ENCODE data around the gene TTBK2.

TTBK2 gene

DNA sequence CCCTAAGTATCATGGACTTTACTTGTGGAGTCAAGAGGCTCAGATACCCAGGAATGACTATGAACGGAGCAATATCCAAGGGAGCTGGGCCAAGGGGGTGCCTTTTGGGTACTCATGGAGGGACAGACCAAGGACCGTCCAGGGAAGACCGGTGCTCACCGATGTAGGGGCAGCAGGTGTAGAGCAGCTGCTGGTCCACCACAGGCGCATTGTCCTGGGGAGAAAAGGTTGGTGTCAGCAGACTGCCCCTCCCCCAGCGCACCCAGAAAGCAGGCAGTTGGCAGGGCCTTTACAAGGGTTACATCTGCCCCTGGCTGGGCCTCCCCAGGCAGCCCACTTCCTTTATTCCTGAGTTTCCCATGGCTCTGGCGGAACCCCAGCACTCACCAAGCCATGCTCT is 191.2 kb downstream of the TTBK2 start (continued):
- TF ChIP-seq ZFP3 (tag by site-specific recombination; IDR thresholded peaks at IDR 0.05; ENCODE audit: low read depth) (no peak), ZNF157 (tag by site-specific recombination; IDR thresholded peaks at IDR 0.05) (no peak)
- TF ChIP-seq, protein P1, sequence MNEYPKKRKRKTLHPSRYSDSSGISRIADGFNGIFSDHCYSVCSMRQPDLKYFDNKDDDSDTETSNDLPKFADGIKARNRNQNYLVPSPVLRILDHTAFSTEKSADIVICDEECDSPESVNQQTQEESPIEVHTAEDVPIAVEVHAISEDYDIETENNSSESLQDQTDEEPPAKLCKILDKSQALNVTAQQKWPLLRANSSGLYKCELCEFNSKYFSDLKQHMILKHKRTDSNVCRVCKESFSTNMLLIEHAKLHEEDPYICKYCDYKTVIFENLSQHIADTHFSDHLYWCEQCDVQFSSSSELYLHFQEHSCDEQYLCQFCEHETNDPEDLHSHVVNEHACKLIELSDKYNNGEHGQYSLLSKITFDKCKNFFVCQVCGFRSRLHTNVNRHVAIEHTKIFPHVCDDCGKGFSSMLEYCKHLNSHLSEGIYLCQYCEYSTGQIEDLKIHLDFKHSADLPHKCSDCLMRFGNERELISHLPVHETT (tag by site-specific recombination; IDR thresholded peaks at IDR 0.05), result no peak
- TF ChIP-seq, protein P2, sequence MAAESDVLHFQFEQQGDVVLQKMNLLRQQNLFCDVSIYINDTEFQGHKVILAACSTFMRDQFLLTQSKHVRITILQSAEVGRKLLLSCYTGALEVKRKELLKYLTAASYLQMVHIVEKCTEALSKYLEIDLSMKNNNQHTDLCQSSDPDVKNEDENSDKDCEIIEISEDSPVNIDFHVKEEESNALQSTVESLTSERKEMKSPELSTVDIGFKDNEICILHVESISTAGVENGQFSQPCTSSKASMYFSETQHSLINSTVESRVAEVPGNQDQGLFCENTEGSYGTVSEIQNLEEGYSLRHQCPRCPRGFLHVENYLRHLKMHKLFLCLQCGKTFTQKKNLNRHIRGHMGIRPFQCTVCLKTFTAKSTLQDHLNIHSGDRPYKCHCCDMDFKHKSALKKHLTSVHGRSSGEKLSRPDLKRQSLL (tag by site-specific recombination; IDR thresholded peaks at IDR 0.05), result no peak

DNA sequence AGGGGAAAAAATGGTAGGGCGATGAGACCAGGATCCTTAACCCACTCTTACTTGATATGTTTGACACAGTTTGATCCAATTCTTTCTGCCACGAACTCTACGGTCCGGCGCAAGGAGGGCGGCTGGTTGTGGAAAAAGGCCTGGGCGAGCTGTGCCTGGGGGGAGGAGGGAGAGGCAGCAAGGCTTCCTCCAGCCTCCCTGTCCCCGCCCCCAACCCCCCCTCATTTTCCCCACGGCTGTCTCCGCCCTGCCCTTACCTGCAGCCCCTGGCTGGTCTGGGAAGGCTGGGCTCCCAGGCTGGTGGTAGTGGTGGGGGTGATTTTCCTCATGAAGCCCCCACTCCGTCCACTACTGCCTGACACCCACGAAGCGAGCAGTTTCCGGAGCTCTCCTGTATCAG is 191.6 kb downstream of the TTBK2 start:
- CTCF ChIA-PET, result no interaction called here

More for the DNA sequence above, 191.6 kb downstream of the TTBK2 start:
- no peaks in the 10 kb centered on the region for H3K4me1 ChIP-seq (ENCODE audit: control insufficient read depth, insufficient read depth, low read length)
- TF ChIP-seq, protein P3, sequence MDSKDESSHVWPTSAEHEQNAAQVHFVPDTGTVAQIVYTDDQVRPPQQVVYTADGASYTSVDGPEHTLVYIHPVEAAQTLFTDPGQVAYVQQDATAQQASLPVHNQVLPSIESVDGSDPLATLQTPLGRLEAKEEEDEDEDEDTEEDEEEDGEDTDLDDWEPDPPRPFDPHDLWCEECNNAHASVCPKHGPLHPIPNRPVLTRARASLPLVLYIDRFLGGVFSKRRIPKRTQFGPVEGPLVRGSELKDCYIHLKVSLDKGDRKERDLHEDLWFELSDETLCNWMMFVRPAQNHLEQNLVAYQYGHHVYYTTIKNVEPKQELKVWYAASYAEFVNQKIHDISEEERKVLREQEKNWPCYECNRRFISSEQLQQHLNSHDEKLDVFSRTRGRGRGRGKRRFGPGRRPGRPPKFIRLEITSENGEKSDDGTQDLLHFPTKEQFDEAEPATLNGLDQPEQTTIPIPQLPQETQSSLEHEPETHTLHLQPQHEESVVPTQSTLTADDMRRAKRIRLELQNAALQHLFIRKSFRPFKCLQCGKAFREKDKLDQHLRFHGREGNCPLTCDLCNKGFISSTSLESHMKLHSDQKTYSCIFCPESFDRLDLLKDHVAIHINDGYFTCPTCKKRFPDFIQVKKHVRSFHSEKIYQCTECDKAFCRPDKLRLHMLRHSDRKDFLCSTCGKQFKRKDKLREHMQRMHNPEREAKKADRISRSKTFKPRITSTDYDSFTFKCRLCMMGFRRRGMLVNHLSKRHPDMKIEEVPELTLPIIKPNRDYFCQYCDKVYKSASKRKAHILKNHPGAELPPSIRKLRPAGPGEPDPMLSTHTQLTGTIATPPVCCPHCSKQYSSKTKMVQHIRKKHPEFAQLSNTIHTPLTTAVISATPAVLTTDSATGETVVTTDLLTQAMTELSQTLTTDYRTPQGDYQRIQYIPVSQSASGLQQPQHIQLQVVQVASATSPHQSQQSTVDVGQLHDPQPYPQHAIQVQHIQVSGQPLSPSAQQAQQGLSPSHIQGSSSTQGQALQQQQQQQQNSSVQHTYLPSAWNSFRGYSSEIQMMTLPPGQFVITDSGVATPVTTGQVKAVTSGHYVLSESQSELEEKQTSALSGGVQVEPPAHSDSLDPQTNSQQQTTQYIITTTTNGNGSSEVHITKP (tag by site-specific recombination; IDR thresholded peaks at IDR 0.05), result no peak
- TF ChIP-seq ZBTB20 (tag by site-specific recombination; IDR thresholded peaks at IDR 0.05), result no peak
- TF ChIP-seq, protein P4, sequence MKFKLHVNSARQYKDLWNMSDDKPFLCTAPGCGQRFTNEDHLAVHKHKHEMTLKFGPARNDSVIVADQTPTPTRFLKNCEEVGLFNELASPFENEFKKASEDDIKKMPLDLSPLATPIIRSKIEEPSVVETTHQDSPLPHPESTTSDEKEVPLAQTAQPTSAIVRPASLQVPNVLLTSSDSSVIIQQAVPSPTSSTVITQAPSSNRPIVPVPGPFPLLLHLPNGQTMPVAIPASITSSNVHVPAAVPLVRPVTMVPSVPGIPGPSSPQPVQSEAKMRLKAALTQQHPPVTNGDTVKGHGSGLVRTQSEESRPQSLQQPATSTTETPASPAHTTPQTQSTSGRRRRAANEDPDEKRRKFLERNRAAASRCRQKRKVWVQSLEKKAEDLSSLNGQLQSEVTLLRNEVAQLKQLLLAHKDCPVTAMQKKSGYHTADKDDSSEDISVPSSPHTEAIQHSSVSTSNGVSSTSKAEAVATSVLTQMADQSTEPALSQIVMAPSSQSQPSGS (tag by site-specific recombination; IDR thresholded peaks at IDR 0.05; ENCODE audit: low read depth), result no peak
- no peak for TF ChIP-seq KLF9 (tag by site-specific recombination; IDR thresholded peaks at IDR 0.05; ENCODE audit: low read depth)
- no peak for TF ChIP-seq ZNF239 (tag by site-specific recombination; IDR thresholded peaks at IDR 0.05)
- TF ChIP-seq ZNF521 (tag by site-specific recombination; IDR thresholded peaks at IDR 0.05), result no peak
- TF ChIP-seq ZXDB (tag by site-specific recombination; IDR thresholded peaks at IDR 0.05), result no peak
- TF ChIP-seq ZNF623 (tag by site-specific recombination; IDR thresholded peaks at IDR 0.05), result no peak
- TF ChIP-seq ZNF677 (tag by site-specific recombination; IDR thresholded peaks at IDR 0.05), result no peak
- no peak for TF ChIP-seq MZF1 (tag by site-specific recombination; IDR thresholded peaks at IDR 0.05; ENCODE audit: borderline replicate concordance)
- TF ChIP-seq, protein P5, sequence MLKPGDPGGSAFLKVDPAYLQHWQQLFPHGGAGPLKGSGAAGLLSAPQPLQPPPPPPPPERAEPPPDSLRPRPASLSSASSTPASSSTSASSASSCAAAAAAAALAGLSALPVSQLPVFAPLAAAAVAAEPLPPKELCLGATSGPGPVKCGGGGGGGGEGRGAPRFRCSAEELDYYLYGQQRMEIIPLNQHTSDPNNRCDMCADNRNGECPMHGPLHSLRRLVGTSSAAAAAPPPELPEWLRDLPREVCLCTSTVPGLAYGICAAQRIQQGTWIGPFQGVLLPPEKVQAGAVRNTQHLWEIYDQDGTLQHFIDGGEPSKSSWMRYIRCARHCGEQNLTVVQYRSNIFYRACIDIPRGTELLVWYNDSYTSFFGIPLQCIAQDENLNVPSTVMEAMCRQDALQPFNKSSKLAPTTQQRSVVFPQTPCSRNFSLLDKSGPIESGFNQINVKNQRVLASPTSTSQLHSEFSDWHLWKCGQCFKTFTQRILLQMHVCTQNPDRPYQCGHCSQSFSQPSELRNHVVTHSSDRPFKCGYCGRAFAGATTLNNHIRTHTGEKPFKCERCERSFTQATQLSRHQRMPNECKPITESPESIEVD (tag by site-specific recombination; IDR thresholded peaks at IDR 0.05), result no peak
- TF ChIP-seq ZNF404 (tag by site-specific recombination; IDR thresholded peaks at IDR 0.05), result no peak
- TF ChIP-seq, protein P6, sequence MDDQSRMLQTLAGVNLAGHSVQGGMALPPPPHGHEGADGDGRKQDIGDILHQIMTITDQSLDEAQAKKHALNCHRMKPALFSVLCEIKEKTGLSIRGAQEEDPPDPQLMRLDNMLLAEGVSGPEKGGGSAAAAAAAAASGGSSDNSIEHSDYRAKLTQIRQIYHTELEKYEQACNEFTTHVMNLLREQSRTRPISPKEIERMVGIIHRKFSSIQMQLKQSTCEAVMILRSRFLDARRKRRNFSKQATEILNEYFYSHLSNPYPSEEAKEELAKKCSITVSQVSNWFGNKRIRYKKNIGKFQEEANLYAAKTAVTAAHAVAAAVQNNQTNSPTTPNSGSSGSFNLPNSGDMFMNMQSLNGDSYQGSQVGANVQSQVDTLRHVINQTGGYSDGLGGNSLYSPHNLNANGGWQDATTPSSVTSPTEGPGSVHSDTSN (CRISPR knock-in tag; IDR thresholded peaks at IDR 0.05), result no peak
- no peak for TF ChIP-seq ZNF133 (tag by site-specific recombination; IDR thresholded peaks at IDR 0.05)
- TF ChIP-seq KLF7 (tag by site-specific recombination; IDR thresholded peaks at IDR 0.05; ENCODE audit: borderline replicate concordance), result no peak
- TF ChIP-seq ZFP37 (tag by site-specific recombination; IDR thresholded peaks at IDR 0.05), result no peak
- TF ChIP-seq, protein P7, sequence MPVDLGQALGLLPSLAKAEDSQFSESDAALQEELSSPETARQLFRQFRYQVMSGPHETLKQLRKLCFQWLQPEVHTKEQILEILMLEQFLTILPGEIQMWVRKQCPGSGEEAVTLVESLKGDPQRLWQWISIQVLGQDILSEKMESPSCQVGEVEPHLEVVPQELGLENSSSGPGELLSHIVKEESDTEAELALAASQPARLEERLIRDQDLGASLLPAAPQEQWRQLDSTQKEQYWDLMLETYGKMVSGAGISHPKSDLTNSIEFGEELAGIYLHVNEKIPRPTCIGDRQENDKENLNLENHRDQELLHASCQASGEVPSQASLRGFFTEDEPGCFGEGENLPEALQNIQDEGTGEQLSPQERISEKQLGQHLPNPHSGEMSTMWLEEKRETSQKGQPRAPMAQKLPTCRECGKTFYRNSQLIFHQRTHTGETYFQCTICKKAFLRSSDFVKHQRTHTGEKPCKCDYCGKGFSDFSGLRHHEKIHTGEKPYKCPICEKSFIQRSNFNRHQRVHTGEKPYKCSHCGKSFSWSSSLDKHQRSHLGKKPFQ (tag by site-specific recombination; IDR thresholded peaks at IDR 0.05), result no peak
- no peak overlapping the region for H3K4me3 ChIP-seq (ENCODE audit: low read depth, low read length)
- no peaks in the 10 kb centered on the region for H3K9me3 ChIP-seq (ENCODE audit: control insufficient read depth, insufficient read depth, low read depth, low read length)
- peaks cover 6 to 96% of the 10 kb centered on the region in 2 experiments for H3K36me3 ChIP-seq (ENCODE audit: control insufficient read depth in 2 of 2, insufficient read depth in 1 of 2, low read length in 2 of 2)
- POLR2A ChIA-PET, result no interaction called here
- H3K27ac ChIP-seq (ENCODE audit: extremely low read depth, low read depth, low read length), result no peak overlapping the region

Data from HEK293 (cell line).